ENCODE data around the gene AFDN. TPM values are rescaled to one million over a fixed set of nuclear protein-coding genes. Genes with fewer than 3 reads are reported as not detected.

The AFDN gene
- total RNA-seq, 1 donor from 2014 or later = 60.7 TPM

DNA sequence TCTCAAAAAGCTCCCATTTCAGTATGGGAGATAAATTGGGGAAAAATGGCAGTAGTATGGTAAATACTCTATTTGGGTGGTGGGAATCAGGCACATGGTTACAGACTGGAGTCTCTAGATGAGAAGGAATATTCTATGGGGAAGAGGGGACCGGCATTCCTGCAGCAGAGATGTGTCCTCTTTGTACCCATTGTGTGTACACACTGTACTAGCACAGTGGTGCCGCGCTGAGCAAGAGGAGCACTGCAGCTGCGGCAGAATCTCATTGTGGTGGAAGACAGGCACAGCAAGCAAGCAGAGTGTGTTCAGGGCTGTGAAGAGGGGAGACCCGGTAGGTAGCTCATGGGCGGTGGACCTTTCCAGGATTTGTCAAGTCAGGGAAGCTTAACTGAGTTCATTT, 13.0 kb downstream of the AFDN start:
- no peak for DNase-seq (ENCODE audit: low spot score)

DNA sequence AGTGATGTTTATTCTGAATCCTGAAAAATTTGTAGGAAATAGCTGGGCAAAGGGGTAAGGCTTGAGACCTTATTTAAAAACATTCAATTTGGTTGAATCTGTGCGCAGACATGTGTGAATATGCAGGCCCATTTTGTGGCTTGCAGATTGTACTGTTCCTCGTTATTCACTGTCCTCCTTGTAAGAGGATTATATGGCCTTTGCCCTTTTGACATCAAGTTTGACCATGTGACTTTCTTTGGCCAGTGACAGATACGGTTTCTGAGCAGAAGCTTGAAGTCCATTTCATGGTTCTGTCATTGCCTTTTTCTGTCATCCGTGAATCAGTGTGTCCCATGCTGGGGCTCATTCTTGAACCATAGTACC, 13.4 kb downstream of the AFDN start:
- no peak for DNase-seq (ENCODE audit: low spot score)

DNA sequence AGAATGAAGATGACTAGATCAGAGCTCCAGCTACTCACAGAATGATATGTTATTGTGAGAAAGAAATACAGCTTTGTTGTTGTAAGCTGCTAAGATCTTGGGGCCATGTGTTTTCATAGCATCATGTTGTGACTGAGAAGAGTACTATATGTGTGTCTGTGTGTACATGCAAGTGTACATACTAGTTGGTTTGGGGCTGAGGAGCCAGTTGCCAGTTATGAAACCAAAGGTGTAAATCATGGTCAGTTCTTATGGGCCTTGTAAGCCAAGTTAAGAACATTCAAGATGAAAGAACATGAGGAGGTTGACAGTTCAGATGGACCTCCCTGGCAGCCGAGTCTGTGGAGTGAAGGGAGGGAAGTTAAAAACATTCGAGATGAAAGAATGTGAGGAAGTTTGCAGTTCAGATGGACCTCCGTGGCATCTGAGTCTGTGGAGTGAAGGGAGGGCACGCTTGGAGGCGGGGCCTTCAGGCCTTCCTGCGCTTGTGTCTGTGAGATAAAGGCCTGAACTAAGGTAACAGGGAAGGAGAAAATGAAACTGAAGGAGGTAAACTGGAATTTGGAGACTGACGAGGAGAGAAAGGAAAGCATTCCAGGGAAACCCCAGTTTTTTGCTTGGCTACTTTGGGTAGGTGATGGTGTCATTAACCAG, 13.9 kb downstream of the AFDN start:
- DNase-seq (ENCODE audit: low spot score) = no peak

DNA sequence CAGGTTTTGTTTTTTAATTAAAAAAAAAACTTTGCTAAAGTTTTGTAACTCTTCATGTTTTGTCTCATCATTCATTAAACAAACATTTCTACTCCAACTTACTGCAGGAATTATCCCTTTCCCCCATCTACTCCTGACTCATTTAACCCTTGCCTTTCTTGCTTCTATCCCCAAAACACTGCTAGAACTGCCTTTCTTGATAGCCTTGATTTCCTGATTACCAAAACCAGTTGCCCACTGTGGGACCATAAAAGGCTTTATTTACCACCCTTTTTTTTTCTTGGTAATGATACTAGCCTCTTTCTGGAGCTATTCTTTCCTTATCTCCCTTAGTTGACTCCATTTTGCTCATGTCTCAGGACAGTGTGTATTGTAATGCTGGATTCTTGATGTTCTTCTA, 15.3 kb downstream of the AFDN start:
- DNase-seq (ENCODE audit: low spot score) = no peak

DNA sequence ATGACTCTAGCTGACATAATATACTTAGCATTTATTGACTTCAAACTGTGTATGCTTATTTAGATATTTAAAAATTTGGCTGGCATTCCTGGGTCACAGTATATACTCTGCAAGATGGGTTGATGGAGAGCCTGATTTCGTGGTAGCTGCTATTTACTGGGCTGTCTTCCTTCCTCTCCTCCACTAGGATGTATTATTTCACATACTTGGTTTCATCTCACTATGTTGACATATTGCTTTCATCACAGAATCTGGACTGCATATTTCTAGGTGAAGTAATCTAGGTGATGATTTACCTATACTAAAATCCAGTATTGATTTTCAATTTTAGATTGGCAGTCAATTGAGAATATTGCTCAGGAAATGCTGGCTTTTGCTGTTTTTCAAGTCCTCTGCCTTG, 15.7 kb downstream of the AFDN start:
- DNase-seq (ENCODE audit: low spot score) = no peak

DNA sequence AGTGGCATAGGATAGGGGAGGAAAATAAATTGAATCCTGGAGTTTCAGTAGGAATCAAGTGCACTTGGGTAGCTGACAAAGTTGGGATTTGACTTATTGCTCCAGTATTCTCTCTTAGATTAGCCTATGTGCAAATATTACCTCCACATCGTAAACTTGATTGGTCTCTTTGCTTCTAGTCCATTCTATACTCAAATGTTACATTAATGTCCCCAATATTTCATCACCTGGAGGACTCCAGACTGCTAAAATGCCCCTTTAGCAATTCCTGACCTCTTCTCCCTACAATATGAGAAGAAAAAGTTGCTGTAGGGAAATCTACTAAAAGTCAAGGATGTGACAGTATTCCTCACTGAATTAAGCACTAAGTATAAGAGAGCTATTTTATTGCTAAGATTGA, 16.3 kb downstream of the AFDN start:
- DNase-seq (ENCODE audit: low spot score) = no peak

DNA sequence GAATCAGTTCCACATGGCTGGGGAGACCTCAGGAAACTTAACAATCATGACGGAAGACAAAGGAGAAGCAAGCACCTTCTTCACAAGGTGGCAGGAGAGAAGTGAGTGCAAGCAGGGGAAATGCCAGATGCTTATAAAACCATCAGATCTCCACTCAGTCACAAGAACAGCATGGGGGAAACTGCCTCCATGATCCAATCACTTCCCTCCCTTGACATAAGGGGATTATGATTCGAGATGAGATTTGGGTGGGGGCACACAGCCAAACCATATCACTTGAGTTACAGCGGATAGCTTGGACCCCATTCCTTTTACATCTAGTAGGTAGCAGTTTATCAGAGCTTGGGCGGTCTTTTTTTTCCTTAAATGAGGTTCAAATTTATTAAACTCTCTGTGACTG, 19.1 kb downstream of the AFDN start:
- no peak for DNase-seq (ENCODE audit: low spot score)

DNA sequence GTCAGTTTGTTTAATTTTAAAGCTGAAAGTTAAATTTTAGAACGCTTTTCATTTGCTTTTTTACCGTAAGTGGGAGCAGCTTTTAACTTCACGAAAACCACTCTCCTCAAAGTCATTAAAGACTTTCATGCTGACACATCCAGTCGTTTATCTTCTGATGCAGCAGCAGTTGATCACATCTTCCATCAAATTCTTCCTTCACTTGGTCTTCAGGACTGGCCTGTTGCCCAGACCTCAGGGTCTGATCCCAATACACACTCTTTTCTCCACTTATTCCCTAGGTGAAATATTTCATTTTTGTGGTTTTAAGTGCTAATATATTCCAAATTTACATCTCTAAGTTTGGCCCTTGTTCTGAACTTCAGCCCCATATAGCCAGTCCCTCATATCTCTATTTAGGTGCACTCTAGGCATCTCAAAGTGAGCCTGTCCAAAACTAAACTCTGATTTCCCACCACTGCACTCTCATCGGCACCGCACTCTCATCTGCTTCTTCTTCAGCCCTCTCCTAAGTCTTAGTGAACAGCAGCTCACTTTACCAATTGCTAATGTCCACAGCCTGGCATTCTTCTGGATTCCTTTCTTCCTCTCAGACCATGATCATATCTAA, 20.4 kb downstream of the AFDN start:
- DNase-seq (ENCODE audit: low spot score) = no peak

DNA sequence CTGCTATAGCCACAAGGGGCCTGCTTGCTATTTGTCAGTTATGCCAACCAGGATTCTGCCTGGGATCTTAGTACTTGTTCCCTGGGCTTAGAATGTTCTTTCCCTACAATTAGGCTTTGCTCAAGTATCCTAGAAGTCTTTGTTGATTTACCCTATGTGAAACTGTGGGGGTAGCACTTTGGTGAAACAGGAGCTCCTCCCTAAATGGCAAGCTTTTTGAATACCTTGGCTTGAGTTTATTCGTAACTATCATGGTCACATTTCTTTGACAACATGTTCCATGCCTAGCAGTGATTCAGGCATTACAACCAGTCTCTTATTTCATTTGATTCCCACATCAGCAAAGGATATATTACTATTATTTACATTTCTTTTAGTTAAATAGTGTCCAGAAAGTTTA, 21.2 kb downstream of the AFDN start:
- DNase-seq (ENCODE audit: low spot score) = no peak

DNA sequence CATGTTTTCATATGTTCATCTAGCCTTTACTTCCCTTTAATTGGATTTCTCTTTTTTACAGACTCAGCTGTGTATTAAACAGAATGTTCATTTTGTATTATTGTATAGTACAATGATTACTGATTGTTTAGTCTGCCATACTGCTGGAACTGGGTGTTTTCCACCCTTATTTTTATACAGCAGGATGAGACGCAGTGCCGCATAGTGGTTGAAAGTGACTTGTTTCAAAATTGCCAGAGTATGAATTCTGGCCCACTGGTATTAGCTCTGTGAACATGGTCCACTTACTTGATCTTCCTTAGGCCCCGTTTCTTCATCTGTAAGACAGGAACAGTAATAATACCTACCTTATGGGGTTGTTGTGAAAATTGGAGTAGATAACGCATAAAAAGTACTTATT, 22.1 kb downstream of the AFDN start:
- no peak for DNase-seq (ENCODE audit: low spot score)

DNA sequence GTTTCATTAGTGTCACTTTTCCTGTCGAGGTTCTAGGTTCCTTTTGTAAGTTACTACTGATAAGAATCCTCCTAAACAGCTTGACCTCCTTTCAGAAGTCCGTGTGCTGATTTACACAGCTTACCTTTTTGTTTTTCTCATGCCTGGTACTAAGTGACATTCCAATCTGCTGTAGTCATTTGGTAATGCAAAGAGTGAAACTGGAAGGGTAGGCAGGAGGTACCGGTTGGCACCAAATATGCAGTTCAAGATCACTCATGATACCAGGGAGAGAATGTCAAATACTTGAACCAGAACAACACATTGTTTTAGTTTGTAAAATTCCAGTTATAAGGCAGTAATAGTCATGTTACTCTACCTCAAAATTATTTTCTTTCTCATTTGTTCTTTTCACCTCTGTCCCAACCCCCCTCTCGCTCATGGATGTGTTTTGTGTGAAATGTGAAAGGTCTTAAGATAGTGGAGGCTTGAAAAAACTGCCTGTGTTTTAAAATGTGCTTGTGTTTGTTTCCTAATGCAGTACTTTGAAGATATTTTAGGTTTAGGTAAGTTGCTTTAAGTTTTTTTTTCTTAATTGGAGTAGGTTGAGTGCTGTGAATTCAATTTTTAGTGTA, 23.2 kb downstream of the AFDN start:
- DNase-seq (ENCODE audit: low spot score) = peak; percentile 63

DNA sequence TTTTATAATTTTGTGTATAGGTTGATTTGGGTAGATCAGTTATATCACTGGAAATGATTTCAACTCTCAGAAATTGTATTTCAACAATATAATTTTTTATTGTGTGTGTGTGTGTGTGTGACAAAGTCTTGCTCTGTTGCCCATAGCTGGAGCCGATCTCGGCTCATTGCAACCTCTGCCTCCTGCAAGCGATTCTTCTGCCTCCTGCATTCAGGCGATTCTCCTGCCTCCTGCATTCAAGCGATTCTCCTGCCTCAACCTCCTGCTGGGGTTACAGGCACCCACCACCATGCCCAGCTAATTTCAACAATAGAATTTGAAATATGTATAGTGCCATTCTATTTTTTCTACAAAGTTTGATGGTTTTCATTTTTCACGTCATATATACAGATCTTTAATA, 24.1 kb downstream of the AFDN start:
- no peak for DNase-seq (ENCODE audit: low spot score)

DNA sequence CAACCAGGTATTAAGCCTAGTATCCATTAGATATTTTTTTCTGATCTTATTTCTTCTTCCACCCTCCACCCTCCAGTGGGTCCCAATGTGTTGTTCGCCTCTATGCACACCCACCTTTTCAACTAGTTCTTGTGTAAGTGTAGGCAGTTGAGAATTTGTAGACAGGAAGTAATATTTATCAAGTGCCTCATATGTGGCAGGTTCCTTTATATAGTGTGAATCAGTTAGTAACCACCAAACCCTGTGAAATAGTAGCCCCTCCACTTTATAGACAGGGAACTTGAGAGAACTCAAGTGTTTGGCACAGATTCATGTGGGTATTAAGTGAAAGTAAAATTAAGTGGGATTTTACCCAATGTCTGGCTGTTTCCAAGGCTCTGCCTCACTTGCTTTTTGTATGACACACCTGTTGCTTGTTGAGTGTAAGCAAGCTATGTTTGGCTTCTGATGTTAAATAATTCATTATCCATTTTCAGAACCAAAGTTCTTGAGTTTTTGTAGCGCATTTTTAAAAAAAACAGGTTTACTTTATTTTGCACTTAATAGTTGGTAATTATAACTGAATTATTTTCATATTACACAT, 24.8 kb downstream of the AFDN start:
- DNase-seq (ENCODE audit: low spot score) = no peak

DNA sequence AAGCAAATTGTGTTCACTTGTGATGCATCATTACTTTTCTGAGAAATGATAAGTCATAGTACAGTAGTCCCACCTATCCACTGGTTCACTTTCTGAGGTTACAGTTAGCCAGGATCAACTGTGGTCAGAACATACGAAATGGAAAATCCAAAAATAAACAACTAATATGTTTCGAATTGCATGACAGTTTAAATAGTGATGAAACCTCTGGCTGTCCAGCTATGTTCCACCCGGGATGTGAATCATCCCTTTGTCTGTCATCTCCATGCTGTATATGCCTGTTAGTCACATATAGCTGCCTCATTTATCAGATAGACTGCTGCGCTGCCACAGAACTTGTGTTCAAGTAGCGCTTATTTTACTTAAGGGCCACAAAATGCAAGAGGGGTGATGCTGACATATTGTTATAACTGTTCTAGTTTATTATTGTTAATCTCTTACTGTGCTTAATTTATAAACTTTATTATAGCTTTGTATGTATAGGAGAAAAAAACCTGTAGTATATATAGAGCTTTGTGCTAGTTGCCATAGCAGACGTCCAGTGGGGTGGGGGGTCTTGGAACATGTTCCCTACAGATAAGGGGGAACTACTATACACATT, 29.2 kb downstream of the AFDN start:
- DNase-seq (ENCODE audit: low spot score) = no peak

DNA sequence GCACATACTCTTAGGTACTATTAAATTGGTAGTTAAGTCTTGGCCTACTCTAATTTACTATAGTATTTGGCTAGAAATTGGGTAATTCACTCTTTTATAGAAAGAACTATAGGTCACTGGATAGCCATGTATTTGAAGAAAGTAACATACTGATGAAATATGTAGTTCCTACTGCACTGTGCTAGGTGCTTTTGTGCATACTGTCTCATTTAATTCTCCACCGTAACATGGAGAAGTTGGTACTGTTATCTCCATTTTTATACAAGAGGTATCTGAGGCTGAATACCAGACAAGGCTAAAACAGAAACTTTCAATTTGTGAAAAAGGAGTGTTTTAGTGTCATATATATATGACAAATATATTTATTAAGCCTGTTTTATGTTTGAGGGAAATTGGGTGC, 29.8 kb downstream of the AFDN start:
- no peak for DNase-seq (ENCODE audit: low spot score)

DNA sequence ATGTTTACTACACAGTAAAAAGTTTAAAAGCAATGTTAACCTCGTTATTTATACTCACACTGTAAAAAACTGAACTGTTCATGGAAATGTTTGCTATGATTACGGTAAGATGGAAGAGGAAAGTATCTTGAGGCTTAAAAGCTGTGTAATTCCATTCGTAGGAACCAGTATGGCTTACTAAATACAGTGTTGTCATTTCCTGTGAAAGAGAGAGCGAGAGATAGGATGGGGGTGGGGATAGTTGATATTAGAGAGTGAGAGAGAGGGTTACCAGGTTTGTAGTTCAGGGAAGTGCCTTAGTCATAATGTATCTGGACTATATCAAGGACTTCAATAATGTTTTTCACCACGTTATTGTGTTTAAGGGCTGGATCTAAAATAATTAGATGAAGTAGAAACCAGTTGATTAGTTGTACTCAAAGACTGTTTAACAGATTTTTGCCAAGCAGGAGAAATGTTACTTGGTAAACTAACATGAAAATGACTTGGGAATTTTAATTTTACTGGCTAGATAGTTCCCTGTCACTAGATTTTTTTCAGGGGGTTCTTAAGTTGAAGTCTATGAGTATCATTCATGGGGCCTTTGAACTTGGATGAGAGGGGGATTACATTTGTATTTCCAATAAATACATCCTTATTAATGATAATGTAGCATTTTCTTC, 30.4 kb downstream of the AFDN start:
- DNase-seq (ENCODE audit: low spot score) = peak; percentile 75

DNA sequence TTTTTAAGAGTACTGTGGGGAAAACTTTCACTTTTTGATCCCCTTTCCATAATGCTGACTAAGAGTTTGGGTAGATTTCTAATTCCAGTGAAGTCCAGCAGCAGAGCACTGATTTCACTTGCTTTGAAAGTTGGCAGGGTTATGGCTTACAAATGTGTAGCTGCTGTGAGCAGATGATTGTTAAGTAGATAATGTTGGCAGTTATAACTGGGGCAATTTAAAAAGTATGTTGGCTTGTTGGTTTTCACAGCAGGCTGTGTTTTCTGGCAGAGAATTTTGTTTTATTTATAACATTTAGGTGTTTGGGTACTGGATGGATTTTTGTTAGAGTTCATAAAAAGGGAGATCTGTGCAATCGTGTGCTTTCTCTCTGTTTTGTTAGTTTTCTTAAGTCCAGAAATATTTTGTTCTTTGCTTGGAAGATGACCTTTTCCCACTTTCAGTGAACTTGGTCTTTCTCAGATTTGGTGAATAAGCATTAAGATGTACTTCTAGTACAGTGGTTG, 31.4 kb downstream of the AFDN start:
- DNase-seq (ENCODE audit: low spot score) = peak; percentile 69

DNA sequence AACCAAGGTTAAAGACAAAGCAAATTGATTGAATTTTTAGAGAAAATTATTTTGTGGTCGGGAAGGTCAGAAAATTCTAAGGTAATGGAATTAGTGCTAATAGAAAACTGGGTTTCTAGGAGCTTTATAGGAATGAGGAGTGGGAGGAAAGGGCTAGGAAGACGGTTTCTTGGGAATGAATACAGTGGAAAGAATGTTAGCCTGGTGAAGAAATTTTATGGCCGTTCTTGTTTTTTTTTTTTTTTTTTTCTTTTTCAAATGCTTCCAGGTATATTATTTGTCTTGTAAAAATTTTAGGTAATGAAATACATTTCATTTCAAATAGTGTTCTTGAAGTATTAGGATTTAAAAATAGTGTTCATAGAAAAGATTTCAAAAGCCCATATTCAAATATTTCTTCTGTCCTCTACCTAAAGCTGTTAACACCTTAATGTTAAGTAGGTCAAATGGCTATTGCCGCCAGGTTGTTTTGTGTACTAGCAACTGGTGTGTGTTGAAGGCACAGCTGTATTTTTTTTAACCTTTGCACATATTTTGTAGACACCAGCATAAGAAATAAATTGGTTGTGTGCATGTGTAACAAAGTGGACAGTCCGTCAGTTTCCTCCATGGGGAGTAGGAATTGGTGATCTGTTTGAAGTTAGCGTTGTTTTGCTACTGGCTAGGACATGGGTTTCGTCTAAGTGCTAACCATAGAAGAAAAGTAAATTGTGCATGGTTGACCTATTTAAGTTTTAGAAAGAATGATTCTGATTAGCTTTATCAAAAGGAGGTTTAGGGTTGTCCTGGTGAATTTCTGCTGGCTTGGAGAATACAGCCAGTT, 32.3 kb downstream of the AFDN start:
- DNase-seq (ENCODE audit: low spot score) = no peak

DNA sequence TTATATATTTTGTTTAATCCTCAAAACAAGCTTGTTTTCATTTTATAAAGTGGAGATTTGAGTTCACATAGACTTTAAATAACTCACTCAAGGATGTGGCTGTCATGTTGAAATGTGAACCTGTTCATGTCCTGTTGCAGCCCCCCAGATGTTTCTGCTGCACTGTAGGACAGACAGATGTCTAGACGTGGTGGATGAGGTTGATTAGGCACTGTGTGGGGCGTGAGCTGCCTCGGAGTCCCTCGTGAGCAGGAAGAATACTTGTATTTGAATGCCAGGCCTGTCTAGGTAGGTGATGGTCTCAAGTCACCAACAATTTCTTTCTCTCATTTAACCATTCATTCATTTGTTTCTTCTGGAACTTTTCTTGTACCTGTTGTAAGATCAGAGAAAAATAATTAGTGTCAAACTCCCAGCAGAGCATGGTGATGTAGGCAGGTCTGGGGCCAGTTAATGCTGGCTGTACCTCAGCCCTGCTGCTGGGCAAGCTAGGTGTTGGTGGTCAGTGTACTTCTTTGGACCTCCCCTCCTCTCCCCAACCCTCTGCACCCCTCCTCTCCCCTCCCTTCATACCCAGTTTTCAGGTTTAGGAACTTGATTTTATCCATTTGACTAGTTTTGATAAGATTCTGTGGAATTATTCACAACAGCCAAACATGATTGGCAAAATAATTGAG, 34.0 kb downstream of the AFDN start:
- no peak for DNase-seq (ENCODE audit: low spot score)

DNA sequence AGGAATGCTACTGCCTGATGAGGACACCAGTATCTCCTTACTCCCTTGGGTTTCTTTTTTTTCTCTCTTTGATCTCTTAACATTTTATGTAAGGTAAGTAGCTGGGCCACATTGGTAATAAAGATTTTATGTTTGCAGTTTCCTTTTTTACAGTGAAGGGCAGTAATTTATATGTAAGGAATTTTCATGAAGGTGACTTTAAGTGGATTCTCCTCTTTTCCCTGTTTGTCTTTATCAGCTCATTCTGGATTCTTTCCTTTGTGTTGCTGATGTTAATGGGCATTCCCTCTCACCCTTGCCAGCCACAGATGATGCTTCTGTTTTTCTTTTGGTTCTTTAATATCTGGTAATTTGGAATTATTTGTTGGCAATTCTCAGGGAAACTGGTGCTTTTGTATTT, 34.7 kb downstream of the AFDN start:
- no peak for DNase-seq (ENCODE audit: low spot score)

DNA sequence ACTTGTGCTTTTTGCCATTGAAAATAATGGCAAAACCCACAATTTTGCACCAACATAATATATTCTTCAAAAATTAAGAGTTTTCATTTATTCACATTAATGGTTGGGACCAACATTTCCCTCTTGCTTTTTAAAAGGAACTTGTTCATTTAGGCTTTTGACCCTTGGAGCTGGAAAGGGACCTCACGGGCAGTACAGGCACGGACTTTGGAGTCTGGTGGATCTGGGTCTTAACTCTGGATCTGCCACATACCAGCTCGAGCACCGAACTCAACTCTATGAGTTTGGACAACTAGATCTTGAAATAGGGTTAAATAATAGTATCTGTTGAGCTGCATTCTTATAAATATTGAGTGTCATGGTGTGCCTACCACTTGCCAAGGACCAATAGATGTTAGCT, 37.2 kb downstream of the AFDN start:
- no peak for DNase-seq (ENCODE audit: low spot score)
